Measurements from ENCODE around the gene RBM39.
A peak's percentile ranks its signal among the peaks of the same experiment; 100 is the strongest.

RBM39 gene

DNA sequence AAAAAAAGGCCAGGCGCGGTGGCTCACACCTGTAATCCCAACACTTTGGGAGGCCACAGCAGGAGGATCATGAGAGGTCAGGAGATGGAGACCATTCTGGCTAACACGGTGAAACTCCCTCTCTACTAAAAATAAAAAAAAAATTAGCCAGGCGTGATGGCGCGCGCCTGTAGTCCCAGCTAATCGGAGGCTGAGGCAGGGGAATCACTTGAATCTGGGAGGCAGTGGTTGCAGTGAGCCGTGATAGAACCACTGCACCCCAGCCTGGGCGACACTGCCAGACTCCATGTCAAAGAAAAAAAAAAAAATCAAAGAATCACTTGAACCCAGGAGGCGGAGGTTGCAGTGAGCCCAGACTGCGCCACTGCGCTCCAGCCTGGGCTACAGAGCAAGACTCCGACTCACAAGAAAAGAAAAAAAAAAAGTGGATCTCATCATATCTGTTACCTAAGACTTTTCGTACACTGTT, 4.2 kb downstream of the RBM39 start:
- peak overlapping the region; percentile 100 for H3K27ac Mint-ChIP-seq
- DNase-seq (ENCODE audit: low spot score in 2 of 2) (no peak), ATAC-seq (no peak)
- no peaks in the 10 kb centered on the region for H3K9me3 Mint-ChIP-seq
- H3K4me1 Mint-ChIP-seq, result peaks cover 73% of the 10 kb centered on the region
- H3K36me3 Mint-ChIP-seq, result peaks cover 100% of the 10 kb centered on the region
- peak overlapping the region; percentile 85 for H3K4me3 Mint-ChIP-seq

DNA sequence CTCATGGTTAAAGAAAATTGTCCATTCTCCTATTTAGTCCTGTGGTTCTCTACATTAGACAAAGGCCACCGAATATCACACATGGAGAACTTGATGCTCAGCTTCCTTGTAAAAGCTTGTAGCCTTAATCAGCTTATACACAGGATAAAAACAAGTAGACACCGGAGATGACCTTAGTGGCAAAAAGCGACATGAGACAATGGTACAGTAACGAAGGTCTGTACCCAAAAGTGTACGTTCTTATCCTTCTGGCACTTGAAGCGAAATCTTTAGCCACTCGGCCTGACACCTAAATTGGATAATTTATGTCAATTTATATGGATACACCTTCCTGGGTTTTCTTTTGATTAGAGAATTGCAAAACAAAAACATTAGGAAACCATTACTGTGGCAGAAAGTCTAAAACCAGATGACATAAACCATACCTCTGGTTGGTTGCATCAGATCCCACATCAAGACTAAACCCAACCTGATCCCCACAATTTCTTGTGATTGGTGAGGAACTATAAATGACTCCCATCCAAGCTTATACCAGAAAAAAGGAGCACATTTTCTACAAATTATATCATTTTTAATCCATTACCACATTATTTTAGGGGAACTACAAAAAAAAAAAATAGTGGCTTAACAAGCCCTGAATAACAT, 6.1 kb downstream of the RBM39 start:
- no peaks in the 10 kb centered on the region for H3K9me3 Mint-ChIP-seq
- ATAC-seq (peak; percentile 18), DNase-seq (ENCODE audit: low spot score in 2 of 2) (no peak)
- peaks cover 65% of the 10 kb centered on the region for H3K4me1 Mint-ChIP-seq
- H3K36me3 Mint-ChIP-seq, result peaks cover 100% of the 10 kb centered on the region
- peak overlapping the region; percentile 85 for H3K4me3 Mint-ChIP-seq
- peak overlapping the region; percentile 100 for H3K27ac Mint-ChIP-seq

DNA sequence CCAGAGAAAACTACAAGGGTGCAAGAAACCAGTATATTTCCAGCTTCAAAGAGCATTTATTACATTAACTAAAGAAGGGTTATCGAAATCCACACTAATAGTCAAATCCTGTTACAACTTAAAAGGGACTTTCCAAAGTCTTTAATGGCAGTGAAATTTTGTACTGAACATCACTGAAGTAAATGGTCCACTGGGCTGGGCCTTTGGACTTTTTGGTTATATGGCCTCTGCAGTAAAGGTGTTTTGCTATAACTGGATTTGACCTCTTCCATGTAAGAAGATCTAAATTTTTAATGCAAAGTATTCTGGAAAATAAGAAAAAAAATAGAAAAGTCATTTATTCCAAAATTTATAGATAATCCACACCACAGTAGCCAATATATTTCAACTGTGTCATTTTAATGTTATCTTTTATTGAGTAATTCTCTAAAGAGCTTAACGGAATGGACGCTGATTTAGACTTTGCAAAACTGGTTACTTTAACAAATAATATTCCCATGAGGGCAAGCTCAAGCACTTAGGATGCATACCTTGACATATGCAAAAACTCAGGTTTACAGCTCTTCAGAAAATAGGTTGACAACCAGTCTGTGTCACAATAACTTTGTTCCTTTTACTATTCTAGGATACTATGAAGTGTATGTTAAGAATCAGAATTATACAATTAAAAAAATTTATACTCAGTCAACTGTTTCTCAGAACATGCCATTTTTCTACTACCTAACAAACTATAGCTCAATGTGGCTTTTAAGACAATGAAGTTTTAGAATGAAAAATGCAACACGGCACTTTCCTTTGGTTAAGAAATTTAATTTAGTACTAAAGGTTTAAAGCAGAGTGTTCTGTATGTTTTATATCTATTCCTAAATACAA, 7.0 kb downstream of the RBM39 start:
- peak overlapping the region; percentile 100 for H3K27ac Mint-ChIP-seq
- H3K9me3 Mint-ChIP-seq, result no peaks in the 10 kb centered on the region
- peak overlapping the region; percentile 85 for H3K4me3 Mint-ChIP-seq
- DNase-seq (ENCODE audit: low spot score in 2 of 2), result no peak
- ATAC-seq, result no peak
- peaks cover 100% of the 10 kb centered on the region for H3K36me3 Mint-ChIP-seq
- H3K4me1 Mint-ChIP-seq, result peaks cover 63% of the 10 kb centered on the region

DNA sequence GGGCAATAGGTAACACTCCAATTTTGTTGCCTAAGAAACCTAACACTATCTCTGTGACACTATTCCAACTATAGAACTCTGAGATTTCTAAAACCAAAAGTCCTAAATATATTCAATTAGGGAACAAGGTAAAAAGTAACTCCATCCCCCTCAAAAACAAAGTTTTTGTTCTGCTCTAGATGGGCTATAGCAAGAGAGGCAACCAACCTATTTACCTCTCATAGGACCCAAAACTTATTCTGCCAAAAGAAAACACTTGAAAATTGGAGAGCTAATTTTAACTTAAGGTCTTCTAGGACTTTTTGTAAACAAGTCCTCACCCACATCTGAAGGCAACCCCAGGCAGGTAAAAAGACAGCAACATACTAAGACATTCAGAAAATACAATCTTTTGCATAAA, 7.7 kb downstream of the RBM39 start:
- peak overlapping the region; percentile 36 for H3K4me3 Mint-ChIP-seq
- H3K9me3 Mint-ChIP-seq, result no peaks in the 10 kb centered on the region

DNA sequence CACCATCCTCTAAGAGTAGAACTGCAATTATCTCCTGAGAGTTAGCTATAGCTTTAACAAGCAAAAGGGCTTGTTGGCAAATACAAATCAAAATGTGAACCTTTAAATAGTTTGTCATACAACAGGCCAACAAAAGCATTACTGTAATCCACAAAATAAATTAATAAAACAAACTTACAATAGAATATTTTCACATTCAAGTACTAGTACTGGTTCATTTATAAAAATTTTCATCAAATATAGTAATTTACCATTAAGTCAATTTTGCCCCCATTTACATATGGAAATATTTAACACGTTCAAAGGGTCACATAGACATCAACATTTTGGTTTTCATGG, 9.4 kb downstream of the RBM39 start:
- peak overlapping the region; percentile 76 for H3K27ac Mint-ChIP-seq

More for the DNA sequence above, 7.7 kb downstream of the RBM39 start:
- DNase-seq (ENCODE audit: low spot score in 2 of 2) (no peak), ATAC-seq (no peak)
- peaks cover 100% of the 10 kb centered on the region for H3K36me3 Mint-ChIP-seq
- peak overlapping the region; percentile 76 for H3K27ac Mint-ChIP-seq
- H3K4me1 Mint-ChIP-seq, result peaks cover 61% of the 10 kb centered on the region

DNA sequence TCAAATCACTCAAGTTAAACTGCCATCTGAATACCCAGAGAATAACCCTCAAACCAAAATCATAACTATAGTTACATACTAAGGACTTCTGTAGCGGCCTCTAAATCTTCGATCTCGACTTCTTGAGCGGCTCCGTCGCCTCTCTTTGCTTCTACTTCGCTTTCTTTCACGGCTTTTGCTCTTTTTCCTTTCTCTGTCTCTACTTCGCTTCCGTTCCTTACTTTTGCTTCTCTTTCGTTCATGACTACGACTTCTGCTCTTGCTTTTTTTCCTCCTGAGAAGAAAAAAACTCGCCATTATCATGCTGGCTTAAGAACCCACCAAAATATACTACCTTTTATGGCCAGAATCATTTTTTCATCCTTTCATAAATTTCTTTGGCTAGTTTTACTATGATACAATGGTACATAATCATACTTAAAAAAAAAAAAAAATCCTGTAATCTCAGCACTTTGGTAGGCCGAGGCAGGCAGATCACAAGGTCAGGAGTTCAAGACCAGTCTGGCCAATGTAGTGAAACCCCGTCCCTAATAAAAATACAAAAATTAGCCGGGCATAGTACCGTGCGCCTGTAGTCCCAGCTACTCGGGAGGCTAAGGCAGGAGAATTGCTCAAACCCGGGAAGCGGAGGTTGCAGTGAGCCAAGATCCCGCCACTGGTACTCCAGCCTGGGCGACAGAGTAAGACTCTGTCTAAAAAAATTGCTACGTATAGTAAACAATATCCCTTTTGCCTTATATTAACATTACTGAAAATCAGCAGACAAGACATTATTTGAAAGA, 10.0 kb downstream of the RBM39 start:
- no peak for ATAC-seq
- Mint-ChIP-seq H3K4me1 (peaks cover 48% of the 10 kb centered on the region), H3K36me3 (peaks cover 100% of the 10 kb centered on the region), H3K27ac (no peak overlapping the region), H3K9me3 (no peaks in the 10 kb centered on the region), H3K4me3 (peak overlapping the region; percentile 1)
- peak in 1 of 2 donors; percentile 40 for DNase-seq (ENCODE audit: low spot score in 2 of 2)

More for the DNA sequence above, 9.4 kb downstream of the RBM39 start:
- peaks cover 100% of the 10 kb centered on the region for H3K36me3 Mint-ChIP-seq
- DNase-seq (ENCODE audit: low spot score in 2 of 2), result no peak
- H3K4me3 Mint-ChIP-seq, result peak overlapping the region; percentile 36
- peaks cover 48% of the 10 kb centered on the region for H3K4me1 Mint-ChIP-seq
- H3K9me3 Mint-ChIP-seq, result no peaks in the 10 kb centered on the region
- ATAC-seq, result no peak

DNA sequence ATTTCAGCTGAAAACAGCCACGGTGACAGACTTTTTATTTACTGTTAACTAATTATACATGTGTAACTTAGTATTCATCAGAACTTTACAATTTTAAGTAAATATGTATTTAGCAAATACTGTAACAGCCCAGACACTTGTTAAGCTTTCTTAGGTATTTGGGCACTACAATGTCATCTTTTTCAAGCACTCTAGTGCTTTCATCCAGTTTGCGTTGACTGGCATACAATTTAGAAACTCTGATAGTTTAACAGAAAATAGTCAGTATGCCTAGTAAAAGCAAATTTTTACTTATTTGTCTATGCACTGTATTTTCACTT, 10.6 kb downstream of the RBM39 start:
- H3K27ac Mint-ChIP-seq, result no peak overlapping the region
- DNase-seq (ENCODE audit: low spot score in 2 of 2) (no peak), ATAC-seq (no peak)
- H3K4me3 Mint-ChIP-seq, result peak overlapping the region; percentile 1
- peaks cover 100% of the 10 kb centered on the region for H3K36me3 Mint-ChIP-seq
- peaks cover 47% of the 10 kb centered on the region for H3K4me1 Mint-ChIP-seq
- H3K9me3 Mint-ChIP-seq, result no peaks in the 10 kb centered on the region

DNA sequence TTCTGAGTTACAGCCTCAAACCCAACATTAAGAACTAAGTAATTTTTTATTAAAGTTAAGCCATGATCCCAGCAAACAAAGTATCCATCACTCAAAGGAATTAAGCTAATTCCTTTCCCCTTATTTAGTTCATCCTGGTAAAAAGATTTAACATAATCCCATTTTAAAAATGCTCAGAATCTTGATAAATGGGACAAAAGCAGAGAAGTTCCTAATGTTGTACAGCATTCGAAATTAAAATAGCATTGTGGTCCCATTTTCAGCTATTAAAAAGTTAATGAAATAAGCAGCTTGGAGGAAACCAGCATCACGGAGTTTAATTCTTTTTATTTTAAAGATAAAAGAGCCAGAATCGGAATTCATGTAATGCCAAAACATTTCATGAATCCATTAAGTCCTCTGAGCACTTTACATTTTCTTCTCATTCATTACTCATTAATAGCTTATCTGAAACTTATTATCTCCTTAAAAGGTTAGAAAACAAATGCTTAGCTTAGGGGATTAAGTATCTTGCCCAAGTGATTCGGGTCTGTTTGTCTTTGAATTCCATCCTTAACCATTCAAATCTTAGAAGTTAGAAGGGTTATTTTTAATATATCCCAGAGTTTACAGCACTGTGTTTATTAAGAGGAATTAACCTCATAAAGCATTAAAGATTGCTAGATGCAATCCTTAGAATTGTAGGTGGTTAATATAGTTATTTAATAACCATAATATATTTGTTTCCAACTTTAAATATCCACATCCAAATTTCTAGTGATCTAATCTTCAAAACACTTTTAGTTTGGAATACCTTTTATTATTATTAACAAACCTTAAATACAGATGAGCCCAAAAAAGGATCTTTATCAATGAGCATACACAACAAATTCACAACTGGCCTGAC, 11.2 kb downstream of the RBM39 start:
- peaks cover 100% of the 10 kb centered on the region for H3K36me3 Mint-ChIP-seq
- no peak overlapping the region for H3K4me3 Mint-ChIP-seq
- H3K4me1 Mint-ChIP-seq, result peaks cover 41% of the 10 kb centered on the region
- H3K9me3 Mint-ChIP-seq, result no peaks in the 10 kb centered on the region
- peak overlapping the region; percentile 50 for H3K27ac Mint-ChIP-seq
- DNase-seq (ENCODE audit: low spot score in 2 of 2), result no peak
- no peak for ATAC-seq

- H3K4me1 Mint-ChIP-seq, result peaks cover 43% of the 10 kb centered on the region
- peak overlapping the region; percentile 50 for H3K27ac Mint-ChIP-seq
- DNase-seq (ENCODE audit: low spot score in 2 of 2) (no peak), ATAC-seq (no peak)
- H3K9me3 Mint-ChIP-seq, result no peaks in the 10 kb centered on the region
- H3K4me3 Mint-ChIP-seq, result no peak overlapping the region
- peaks cover 100% of the 10 kb centered on the region for H3K36me3 Mint-ChIP-seq
Observed at GRCh38 chr20:35729836-35730582, 12.1 kb downstream of the RBM39 start.

DNA sequence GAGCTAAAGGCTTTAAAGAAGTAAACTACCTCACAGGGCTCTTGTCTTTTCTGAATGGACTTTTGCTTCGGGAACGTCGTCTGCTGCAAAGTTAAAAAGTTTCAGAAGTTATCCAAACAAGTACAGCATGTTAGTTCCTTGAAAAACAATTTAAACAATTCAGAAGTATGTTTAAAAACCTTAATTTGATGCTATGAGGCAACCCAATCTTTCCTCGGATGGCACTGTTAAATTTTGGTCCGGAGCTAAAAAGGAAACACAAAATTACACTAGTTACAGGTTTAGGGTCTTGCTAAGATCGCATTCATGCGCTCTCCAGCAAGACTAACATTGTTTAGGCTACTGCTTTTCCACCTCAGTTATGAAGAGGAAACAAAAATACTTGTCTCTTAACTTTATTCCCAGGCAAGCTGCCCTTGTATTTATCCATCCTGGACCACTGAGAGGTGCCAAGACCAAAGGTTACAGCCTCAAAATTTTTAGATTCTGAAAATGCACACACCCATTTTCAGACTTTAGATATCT, 12.7 kb downstream of the RBM39 start:
- DNase-seq (ENCODE audit: low spot score in 2 of 2) (peak in 1 of 2 donors; percentile 26), ATAC-seq (no peak)
- H3K4me3 Mint-ChIP-seq, result no peak overlapping the region
- H3K4me1 Mint-ChIP-seq, result peaks cover 40% of the 10 kb centered on the region
- no peak overlapping the region for H3K27ac Mint-ChIP-seq
- peaks cover 100% of the 10 kb centered on the region for H3K36me3 Mint-ChIP-seq
- H3K9me3 Mint-ChIP-seq, result no peaks in the 10 kb centered on the region

GRCh38 chr20:35726842-35727711, 15.0 kb downstream of the RBM39 start:
- ATAC-seq, result no peak
- DNase-seq (ENCODE audit: low spot score in 2 of 2), result no peak
- Mint-ChIP-seq H3K27ac (peak overlapping the region; percentile 48), H3K36me3 (peaks cover 100% of the 10 kb centered on the region), H3K4me1 (peaks cover 42% of the 10 kb centered on the region), H3K9me3 (no peaks in the 10 kb centered on the region), H3K4me3 (no peak overlapping the region)

- peak overlapping the region; percentile 43 for H3K27ac Mint-ChIP-seq
- peaks cover 100% of the 10 kb centered on the region for H3K36me3 Mint-ChIP-seq
- no peaks in the 10 kb centered on the region for H3K9me3 Mint-ChIP-seq
- no peak for DNase-seq (ENCODE audit: low spot score in 2 of 2)
- no peak for ATAC-seq
- H3K4me1 Mint-ChIP-seq, result peaks cover 44% of the 10 kb centered on the region
- H3K4me3 Mint-ChIP-seq, result no peak overlapping the region
Observed at GRCh38 chr20:35724321-35725230, 17.5 kb downstream of the RBM39 start.
